HG02943 (cell line): ENCODE measurements around the gene PGA5.
A peak's percentile ranks its signal among the peaks of the same experiment; 100 is the strongest.

Experiments
- ATAC-seq: cut with Tn5 transposase; IDR thresholded peaks from one replicate; pipeline ENCODE4 v1.9.1; 2021; ENCODE audit warnings: mild to moderate bottlenecking, low read depth, moderate library complexity; ENCODE audit not compliant: unreplicated experiment

PGA5 gene

GRCh38 chr11:61292356-61292755 is 51.4 kb downstream of the PGA5 start:
- no peak for ATAC-seq

- ATAC-seq, result peak; percentile 29
Observed at GRCh38 chr11:61293867-61294716, 53.1 kb downstream of the PGA5 start.

GRCh38 chr11:61294717-61295595 is 54.0 kb downstream of the PGA5 start, which contains the start of gene VWCE:
Gene VWCE (minus strand): TSS chr11:61295316. CDS start chr11:61295037, 279 bp downstream.
- ATAC-seq, result peak; percentile 71

- ATAC-seq, result no peak
Observed at GRCh38 chr11:61295596-61295926, 54.6 kb downstream of the PGA5 start.

GRCh38 chr11:61297341-61297740 is 56.4 kb downstream of the PGA5 start:
- no peak for ATAC-seq

- ATAC-seq, result no peak
Observed at GRCh38 chr11:61297746-61298145, 56.8 kb downstream of the PGA5 start.

- no peak for ATAC-seq
Observed at GRCh38 chr11:61298663-61299244, 57.8 kb downstream of the PGA5 start.
